Small intestine (tissue), 7 donors: ENCODE measurements around the gene PNO1. TPM values are rescaled to one million over a fixed set of nuclear protein-coding genes. Genes with fewer than 3 reads are reported as not detected.

Experiments
- DNase-seq, 2 donors: peaks; one replicate each; pipeline versions ENCODE4 v3.0.0 to v3.0.0-alpha.2; 2013
- FAIRE-seq: peaks from 2 replicates; lab custom pipeline; 2012; peaks lifted over from hg19 to GRCh38; lab: Jason Lieb, UNC
- H3K27ac ChIP-seq, 3 donors: one replicate each; pipeline ENCODE4 v1.5.1; 2013; ENCODE audit warnings: low read length in 2 of 3, mild to moderate bottlenecking in 2 of 3, control low read depth in 1 of 3, inconsistent platforms in 1 of 3, low read depth in 1 of 3, moderate library complexity in 1 of 3
- H3K27me3 ChIP-seq, 3 donors: one replicate each; pipeline ENCODE4 v1.6.1; 2013; ENCODE audit warnings: low read length in 3 of 3, inconsistent platforms in 1 of 3; ENCODE audit not compliant: control insufficient read depth in 3 of 3, insufficient read depth in 3 of 3
- H3K36me3 ChIP-seq, 3 donors: one replicate each; pipeline ENCODE4 v1.6.1; 2013; ENCODE audit warnings: low read length in 3 of 3, inconsistent platforms in 1 of 3, low read depth in 1 of 3, mild to moderate bottlenecking in 1 of 3, moderate library complexity in 1 of 3; ENCODE audit not compliant: control insufficient read depth in 3 of 3, insufficient read depth in 2 of 3
- H3K4me1 ChIP-seq, 3 donors: one replicate each; pipeline ENCODE4 v1.6.1; 2013; ENCODE audit warnings: low read length in 2 of 3, inconsistent platforms in 1 of 3, low read depth in 1 of 3, mild to moderate bottlenecking in 1 of 3, moderate library complexity in 1 of 3; ENCODE audit not compliant: control insufficient read depth in 3 of 3, insufficient read depth in 2 of 3
- H3K4me3 ChIP-seq, 3 donors: one replicate each; pipeline ENCODE4 v1.5.1; 2013; ENCODE audit warnings: low read length in 3 of 3, control low read depth in 1 of 3, inconsistent platforms in 1 of 3, low read depth in 1 of 3, mild to moderate bottlenecking in 1 of 3, moderate library complexity in 1 of 3
- H3K9me3 ChIP-seq, 2 donors: one replicate each; pipeline ENCODE4 v1.6.1; 2013; ENCODE audit warnings: low read depth in 1 of 2, low read length in 1 of 2; ENCODE audit not compliant: control insufficient read depth in 2 of 2, insufficient read depth in 1 of 2
- WGBS, 3 donors: extraction: QIAGEN DNeasy Blood & Tissue Kit; methylation state at CpG; one replicate each; pipeline ENCODE4 v1.1.7; 2013; 5-methylcytosine and 5-hydroxymethylcytosine counted together
- polyA plus RNA-seq, 4 donors: library from polyadenylated mRNA; stranded (reverse) in 3 of 4; unstranded in 1 of 4; fragments of 200-250 nt in 3 of 4; fragments of 120-200 nt in 1 of 4; gene quantifications; one replicate each; pipeline versions ENCODE4 v1.2.1 to v1.2.3, GENCODE V29; 2013
- donor health status: healthy with polysubstance abuse.
- donor health status: control.
- donor health status: control.
- donor health status: Bipolar disorder and iron deficiency.
- donor health status: healthy.

Gene PNO1
- polyA plus RNA-seq, 4 donors, result 4.9 to 13.5 (median 9.2) TPM

- no peaks in the 10 kb centered on the region for H3K9me3 ChIP-seq
- 40 to 45% (median 45%) methylated on average over 16 of the region's 16 CpGs for WGBS, 3 donors
- no peak overlapping the region for H3K27ac ChIP-seq
- H3K27me3 ChIP-seq, result no peaks in the 10 kb centered on the region
- H3K4me1 ChIP-seq, result no peaks in the 10 kb centered on the region
- H3K36me3 ChIP-seq, result no peaks in the 10 kb centered on the region
- no peak overlapping the region for H3K4me3 ChIP-seq
- DNase-seq (peak; percentile 79 to 89), FAIRE-seq (no peak)
These were observed 35.6 kb upstream of the PNO1 start for GRCh38 chr2:68121873-68122679.

DNA sequence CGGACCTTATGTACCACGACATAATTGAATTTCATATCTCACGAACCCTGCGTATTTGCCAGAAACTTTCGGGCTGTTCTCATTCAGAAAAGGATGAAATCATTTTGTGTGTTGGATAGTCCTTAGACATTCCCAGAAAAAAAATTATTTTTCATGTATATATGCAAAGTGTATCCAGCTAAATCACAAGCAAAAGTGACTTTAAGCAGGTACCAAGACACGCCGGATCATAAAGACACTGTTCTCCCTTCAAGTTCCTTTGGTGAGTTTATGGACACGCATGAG, 35.1 kb upstream of the PNO1 start:
- 33 to 38% (median 37%) methylated on average over 8 of the region's 8 CpGs for WGBS, 3 donors

DNA sequence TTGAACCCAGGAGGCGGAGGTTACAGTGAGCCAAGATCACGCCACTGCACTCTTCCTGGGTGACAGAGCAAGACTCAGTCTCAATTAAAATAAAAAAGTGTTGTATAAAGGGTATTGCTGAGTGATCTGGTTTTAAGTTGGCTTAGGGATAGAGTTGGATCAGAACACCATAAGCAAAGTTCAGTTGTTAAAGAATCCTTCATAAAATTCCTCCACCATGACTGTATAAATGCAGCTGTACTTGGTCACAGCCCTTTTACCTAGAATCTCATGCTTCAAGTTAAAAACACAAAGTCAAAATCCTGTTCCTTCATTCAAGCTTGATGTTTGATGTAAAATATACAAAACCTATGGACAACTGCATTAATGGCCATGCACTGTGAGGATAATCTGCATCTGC, 33.4 kb upstream of the PNO1 start:
- 52 to 84% (median 68%) methylated on average over 2 of the region's 2 CpGs for WGBS, 3 donors
- FAIRE-seq (no peak), DNase-seq (no peak)
- Histone ChIP-seq H3K36me3 (no peaks in the 10 kb centered on the region), H3K4me1 (no peaks in the 10 kb centered on the region), H3K27me3 (no peaks in the 10 kb centered on the region), H3K4me3 (no peak overlapping the region), H3K9me3 (no peaks in the 10 kb centered on the region), H3K27ac (no peak overlapping the region)

More for the DNA sequence above, 35.1 kb upstream of the PNO1 start:
- Histone ChIP-seq H3K4me1 (no peaks in the 10 kb centered on the region), H3K36me3 (no peaks in the 10 kb centered on the region), H3K27ac (no peak overlapping the region), H3K9me3 (no peaks in the 10 kb centered on the region), H3K27me3 (no peaks in the 10 kb centered on the region), H3K4me3 (no peak overlapping the region)
- no peak for DNase-seq
- FAIRE-seq, result no peak

DNA sequence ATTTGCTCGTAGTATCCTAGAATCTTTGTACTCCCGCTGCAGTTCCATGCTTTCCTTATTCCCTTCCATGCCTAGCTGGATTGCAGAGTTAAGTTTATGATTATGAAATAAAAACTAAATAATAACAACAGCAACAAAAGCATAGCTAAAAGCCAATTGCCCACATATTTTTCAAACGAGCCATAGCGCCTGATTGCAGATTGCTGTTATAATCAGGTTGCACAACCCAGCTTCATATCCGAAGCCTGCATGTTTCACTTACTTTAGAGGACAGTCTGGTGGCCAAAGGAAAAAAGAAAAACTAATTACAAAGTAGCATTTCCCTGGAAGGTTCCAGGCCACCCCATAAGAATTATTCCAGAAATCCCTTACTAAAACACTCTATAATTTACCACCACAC, 31.9 kb upstream of the PNO1 start:
- Histone ChIP-seq H3K36me3 (no peaks in the 10 kb centered on the region), H3K9me3 (no peaks in the 10 kb centered on the region), H3K27ac (no peak overlapping the region), H3K4me1 (no peaks in the 10 kb centered on the region), H3K4me3 (no peak overlapping the region), H3K27me3 (no peaks in the 10 kb centered on the region)
- DNase-seq (no peak), FAIRE-seq (no peak)
- 86 to 91% (median 88%) methylated on average over 5 of the region's 5 CpGs for WGBS, 3 donors

DNA sequence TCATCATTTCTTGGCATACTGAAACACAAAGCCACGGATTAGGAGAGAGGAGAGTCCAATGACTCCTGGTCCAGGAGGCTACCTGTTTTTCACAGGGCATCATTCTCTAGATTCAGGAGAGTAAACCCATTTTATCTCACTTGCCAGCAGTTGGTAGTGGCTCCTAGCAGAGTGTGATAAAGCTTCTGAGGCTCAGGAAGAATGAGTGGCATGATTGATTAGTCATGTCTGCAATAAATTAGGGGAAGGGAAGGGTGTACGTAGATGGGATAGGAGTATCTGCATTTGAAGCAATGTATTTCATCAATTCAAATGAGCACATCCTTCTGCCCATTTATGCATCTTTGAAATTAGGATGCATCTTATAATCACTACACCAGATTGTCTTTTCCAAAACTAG, 31.1 kb upstream of the PNO1 start:
- Histone ChIP-seq H3K27me3 (no peaks in the 10 kb centered on the region), H3K4me1 (no peaks in the 10 kb centered on the region), H3K4me3 (no peak overlapping the region), H3K27ac (no peak overlapping the region), H3K36me3 (no peaks in the 10 kb centered on the region), H3K9me3 (no peaks in the 10 kb centered on the region)
- FAIRE-seq, result no peak
- no peak for DNase-seq
- WGBS, 3 donors, result 76 to 84% (median 84%) methylated on average over 2 of the region's 2 CpGs

GRCh38 chr2:68127358-68128242, 30.1 kb upstream of the PNO1 start:
- H3K27ac ChIP-seq, result no peak overlapping the region
- no peak overlapping the region for H3K4me3 ChIP-seq
- no peaks in the 10 kb centered on the region for H3K9me3 ChIP-seq
- DNase-seq, result no peak
- no peak for FAIRE-seq
- 41 to 94% (median 63%) methylated on average over 2 of the region's 2 CpGs for WGBS, 3 donors
- H3K36me3 ChIP-seq, result no peaks in the 10 kb centered on the region
- no peaks in the 10 kb centered on the region for H3K4me1 ChIP-seq
- no peaks in the 10 kb centered on the region for H3K27me3 ChIP-seq

DNA sequence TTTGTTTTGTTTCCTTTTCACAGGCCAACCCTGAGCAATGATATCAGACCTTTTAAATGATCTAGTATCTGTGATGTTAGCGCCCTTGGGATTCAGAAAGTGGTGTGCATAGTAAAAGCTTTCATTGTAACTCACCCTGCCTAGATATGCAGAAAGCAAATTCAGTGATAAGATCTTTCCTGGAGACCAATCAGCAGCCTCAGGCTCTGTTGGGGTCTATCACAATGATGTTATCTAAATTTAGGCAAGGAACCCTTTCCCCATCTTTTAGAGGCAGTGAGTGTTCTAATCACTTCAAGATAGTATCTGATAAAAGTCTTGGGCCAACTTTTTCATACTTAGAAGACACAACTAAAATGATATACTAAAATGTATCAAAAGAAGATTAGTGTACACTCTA, 23.6 kb upstream of the PNO1 start:
- no peak overlapping the region for H3K27ac ChIP-seq
- no peaks in the 10 kb centered on the region for H3K27me3 ChIP-seq
- peaks cover 0 to 8% (median 0%) of the 10 kb centered on the region in 3 donors for H3K4me1 ChIP-seq
- H3K9me3 ChIP-seq, result no peaks in the 10 kb centered on the region
- peaks cover 0 to 6% (median 2%) of the 10 kb centered on the region in 3 donors for H3K36me3 ChIP-seq
- FAIRE-seq, result peak; percentile 36
- no peak for DNase-seq
- H3K4me3 ChIP-seq, result no peak overlapping the region
- WGBS, 3 donors, result 37 to 82% (median 71%) methylated on average over 1 of the region's 1 CpG

- Histone ChIP-seq H3K36me3 (peaks cover 0 to 6% (median 2%) of the 10 kb centered on the region in 3 donors), H3K4me3 (no peak overlapping the region), H3K27ac (no peak overlapping the region), H3K27me3 (no peaks in the 10 kb centered on the region), H3K9me3 (no peaks in the 10 kb centered on the region), H3K4me1 (peaks cover 0 to 8% (median 0%) of the 10 kb centered on the region in 3 donors)
- 21 to 62% (median 36%) methylated on average over 6 of the region's 6 CpGs for WGBS, 3 donors
- FAIRE-seq (no peak), DNase-seq (peak; percentile 58 to 62)
These were observed 23.1 kb upstream of the PNO1 start for GRCh38 chr2:68134554-68134953.
